Uterus (tissue), 2 donors: ENCODE results near the gene NQO2.
"Not testable (repeated sequence)": the region's sequence is repeated elsewhere in the genome, so short reads cannot be mapped to it uniquely, and the experiment has no call there.

Source experiments
- CTCF ChIP-seq, 4 experiments: fragments of 200-600 bp in 2 of 4; fragments of 450-650 bp in 2 of 4; sonication (generic) in 2 of 4; IDR thresholded peaks; one replicate each; pipeline ENCODE4 v1.5.1; 2016 to 2019; ENCODE audit warnings: antibody characterized with exemption in 4 of 4, mild to moderate bottlenecking in 2 of 4, moderate library complexity in 1 of 4
- POLR2A ChIP-seq, 2 donors: fragments of 450-650 bp; IDR thresholded peaks; one replicate each; pipeline ENCODE4 v1.6.1; 2016; ENCODE audit warnings: antibody characterized with exemption in 2 of 2, mild to moderate bottlenecking in 1 of 2, moderate library complexity in 1 of 2

DNA sequence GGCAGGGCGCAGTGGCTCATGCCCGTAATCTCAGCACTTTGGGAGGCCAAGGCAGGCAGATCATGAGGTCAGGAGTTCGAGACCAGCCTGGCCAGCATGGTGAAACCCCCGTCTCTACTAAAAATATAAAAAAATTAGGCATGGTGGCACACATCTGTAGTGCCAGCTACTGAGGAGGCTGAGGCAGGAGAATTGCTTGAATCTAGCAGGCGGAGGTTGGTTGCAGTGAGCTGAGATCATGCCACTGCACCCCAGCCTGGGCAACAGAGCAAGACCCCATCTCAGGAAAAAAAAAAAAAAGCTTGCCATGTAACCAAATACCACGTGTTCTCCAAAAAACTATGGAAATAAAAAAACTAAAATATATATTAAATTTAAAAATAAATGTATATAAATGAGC is 26.5 kb upstream of the NQO2 start:
- not testable (repeated sequence) for TF ChIP-seq CTCF, POLR2A (IDR thresholded peaks at IDR 0.05)
